ENCODE measurements around the gene TCERG1L.

GRCh38 chr10:131142517-131143380, 168.8 kb downstream of the TCERG1L start:
- TF ChIP-seq CTCF (IDR thresholded peaks at IDR 0.05) (no peak), POLR2A (IDR thresholded peaks at IDR 0.05) (no peak)
